Uterus (tissue), 2 donors: Measurements from ENCODE around the gene DIPK1A.

ENCODE experiments used
- POLR2A ChIP-seq, 2 donors: fragments of 450-650 bp; IDR thresholded peaks; one replicate each; pipeline ENCODE4 v1.6.1; 2016; ENCODE audit warnings: antibody characterized with exemption in 2 of 2, mild to moderate bottlenecking in 1 of 2, moderate library complexity in 1 of 2
- TF ChIP-seq, protein P1 (sequence below), 4 experiments: fragments of 200-600 bp in 2 of 4; fragments of 450-650 bp in 2 of 4; sonication (generic) in 2 of 4; IDR thresholded peaks; one replicate each; pipeline ENCODE4 v1.5.1; 2016 to 2019; ENCODE audit warnings: antibody characterized with exemption in 4 of 4, mild to moderate bottlenecking in 2 of 4, moderate library complexity in 1 of 4

DNA sequence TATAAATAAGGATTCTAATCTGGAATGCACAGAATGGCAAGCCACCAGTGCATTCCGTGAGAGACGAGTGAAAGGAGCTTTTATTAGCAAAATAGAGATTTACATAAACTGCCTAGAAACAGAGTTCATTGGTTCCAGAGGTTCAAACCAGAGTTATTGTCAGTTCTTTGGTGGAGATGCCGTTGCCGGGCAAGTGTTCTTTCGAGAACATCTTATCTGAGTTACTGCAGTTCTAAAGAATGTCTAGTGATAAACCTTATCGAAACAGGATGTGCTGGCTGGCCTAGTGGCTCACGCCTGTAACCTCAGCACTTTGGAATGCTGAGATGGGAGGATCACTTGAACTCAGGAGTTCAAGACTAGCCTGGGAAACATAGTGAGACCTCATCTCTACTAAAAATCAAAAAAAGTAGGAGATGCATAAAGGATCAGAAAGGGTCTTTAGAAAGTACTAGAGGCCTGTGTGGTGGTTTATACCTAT is 156.5 kb downstream of the DIPK1A start:
- TF ChIP-seq, protein P1, sequence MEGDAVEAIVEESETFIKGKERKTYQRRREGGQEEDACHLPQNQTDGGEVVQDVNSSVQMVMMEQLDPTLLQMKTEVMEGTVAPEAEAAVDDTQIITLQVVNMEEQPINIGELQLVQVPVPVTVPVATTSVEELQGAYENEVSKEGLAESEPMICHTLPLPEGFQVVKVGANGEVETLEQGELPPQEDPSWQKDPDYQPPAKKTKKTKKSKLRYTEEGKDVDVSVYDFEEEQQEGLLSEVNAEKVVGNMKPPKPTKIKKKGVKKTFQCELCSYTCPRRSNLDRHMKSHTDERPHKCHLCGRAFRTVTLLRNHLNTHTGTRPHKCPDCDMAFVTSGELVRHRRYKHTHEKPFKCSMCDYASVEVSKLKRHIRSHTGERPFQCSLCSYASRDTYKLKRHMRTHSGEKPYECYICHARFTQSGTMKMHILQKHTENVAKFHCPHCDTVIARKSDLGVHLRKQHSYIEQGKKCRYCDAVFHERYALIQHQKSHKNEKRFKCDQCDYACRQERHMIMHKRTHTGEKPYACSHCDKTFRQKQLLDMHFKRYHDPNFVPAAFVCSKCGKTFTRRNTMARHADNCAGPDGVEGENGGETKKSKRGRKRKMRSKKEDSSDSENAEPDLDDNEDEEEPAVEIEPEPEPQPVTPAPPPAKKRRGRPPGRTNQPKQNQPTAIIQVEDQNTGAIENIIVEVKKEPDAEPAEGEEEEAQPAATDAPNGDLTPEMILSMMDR (IDR thresholded peaks at IDR 0.05), result no peak
- no peak for TF ChIP-seq POLR2A (IDR thresholded peaks at IDR 0.05)
